DND-41 (cell line): Measurements from ENCODE around the gene TRIM10.
A peak's percentile ranks its signal among the peaks of the same experiment; 100 is the strongest.

Experiments used
- ATAC-seq: fragments of 200-7000 bp; cut with Tn5 transposase; 3 replicates; pipeline ENCODE4 v1.9.1; 2021; ENCODE audit warnings: low read depth; ENCODE audit not compliant: insufficient read depth
- DNase-seq: peaks from one replicate; pipeline ENCODE4 v3.0.0-alpha.2; 2020
- H2AFZ ChIP-seq: 2 replicates; pipeline ENCODE4 v1.6.0; 2012; ENCODE audit warnings: low read depth, low read length
- H3K27ac ChIP-seq: 2 replicates; pipeline ENCODE4 v1.5.1; 2012; ENCODE audit warnings: low read length, inconsistent platforms
- H3K27me3 ChIP-seq: fragments of 200-600 bp; sonication (generic); 2 replicates; pipeline ENCODE4 v1.6.0; 2012; ENCODE audit warnings: low read length, mild to moderate bottlenecking, inconsistent platforms; ENCODE audit not compliant: insufficient read depth, poor library complexity
- H3K36me3 ChIP-seq: 2 replicates; pipeline ENCODE4 v1.5.1; 2012; ENCODE audit warnings: low read length, inconsistent platforms; ENCODE audit not compliant: insufficient read depth
- H3K4me1 ChIP-seq: 2 replicates; pipeline ENCODE4 v1.5.1; 2012; ENCODE audit warnings: mild to moderate bottlenecking, low read length; ENCODE audit not compliant: insufficient read depth
- H3K4me2 ChIP-seq: 2 replicates; pipeline ENCODE4 v1.6.0; 2012; ENCODE audit warnings: mild to moderate bottlenecking, moderate library complexity, low read length, inconsistent platforms; ENCODE audit not compliant: insufficient read depth
- H3K4me3 ChIP-seq, 2 experiments: fragments of 200-600 bp in 1 of 2; shearing (Covaris generic) in 1 of 2; 2 replicates each; pipeline ENCODE4 v1.5.1; 2012 to 2016; ENCODE audit warnings: inconsistent platforms in 2 of 2, low read length in 2 of 2, mild to moderate bottlenecking in 2 of 2, low read depth in 1 of 2, moderate library complexity in 1 of 2
- H3K79me2 ChIP-seq: 2 replicates; pipeline ENCODE4 v1.6.0; 2012; ENCODE audit warnings: low read length, inconsistent platforms; ENCODE audit not compliant: insufficient read depth
- H3K9ac ChIP-seq: 2 replicates; pipeline ENCODE4 v1.6.0; 2012; ENCODE audit warnings: low read depth, mild to moderate bottlenecking, inconsistent platforms, low read length, moderate library complexity
- H3K9me3 ChIP-seq: 2 replicates; pipeline ENCODE4 v1.5.1; 2012; ENCODE audit warnings: low read length, moderate library complexity, mild to moderate bottlenecking, inconsistent platforms; ENCODE audit not compliant: insufficient read depth, severe bottlenecking
- H4K20me1 ChIP-seq: 2 replicates; pipeline ENCODE4 v1.6.0; 2012; ENCODE audit warnings: low read length; ENCODE audit not compliant: insufficient read depth
- CTCF ChIP-seq: IDR thresholded peaks from 2 replicates; pipeline ENCODE4 v1.5.1; 2012; ENCODE audit warnings: borderline replicate concordance, low read length, moderate library complexity, mild to moderate bottlenecking; ENCODE audit not compliant: poor library complexity, severe bottlenecking; ENCODE audit errors: extremely low read depth
- EZH2 ChIP-seq: IDR thresholded peaks from 3 replicates; pipeline ENCODE4 v1.6.1; 2012; ENCODE audit warnings: borderline replicate concordance, low read depth, mild to moderate bottlenecking, moderate library complexity, low read length, inconsistent platforms; ENCODE audit not compliant: severe bottlenecking

TRIM10 gene

GRCh38 chr6:30188541-30188940, 27.5 kb upstream of the TRIM10 start:
- Histone ChIP-seq H3K27me3 (no peaks in the 10 kb centered on the region), H2AFZ (no peak overlapping the region), H3K9ac (no peak overlapping the region), H3K27ac (no peak overlapping the region), H3K4me2 (no peak overlapping the region), H3K4me1 (no peaks in the 10 kb centered on the region), H3K36me3 (peaks cover 77% of the 10 kb centered on the region), H3K4me3 (no peak overlapping the region), H4K20me1 (no peaks in the 10 kb centered on the region), H3K9me3 (no peaks in the 10 kb centered on the region), H3K79me2 (no peaks in the 10 kb centered on the region)
- TF ChIP-seq EZH2 (no peak), CTCF (no peak)
- ATAC-seq (no peak), DNase-seq (no peak)

GRCh38 chr6:30185846-30186484, 25.0 kb upstream of the TRIM10 start:
- H3K9ac ChIP-seq, result no peak overlapping the region
- no peak overlapping the region for H3K4me3 ChIP-seq
- no peak overlapping the region for H2AFZ ChIP-seq
- no peaks in the 10 kb centered on the region for H3K4me1 ChIP-seq
- no peak overlapping the region for H3K4me2 ChIP-seq
- no peaks in the 10 kb centered on the region for H3K27me3 ChIP-seq
- no peaks in the 10 kb centered on the region for H4K20me1 ChIP-seq
- ATAC-seq, result no peak
- H3K36me3 ChIP-seq, result peaks cover 59% of the 10 kb centered on the region
- no peak for DNase-seq
- no peaks in the 10 kb centered on the region for H3K9me3 ChIP-seq
- TF ChIP-seq CTCF (no peak), EZH2 (no peak)
- H3K79me2 ChIP-seq, result no peaks in the 10 kb centered on the region
- H3K27ac ChIP-seq, result no peak overlapping the region

DNA sequence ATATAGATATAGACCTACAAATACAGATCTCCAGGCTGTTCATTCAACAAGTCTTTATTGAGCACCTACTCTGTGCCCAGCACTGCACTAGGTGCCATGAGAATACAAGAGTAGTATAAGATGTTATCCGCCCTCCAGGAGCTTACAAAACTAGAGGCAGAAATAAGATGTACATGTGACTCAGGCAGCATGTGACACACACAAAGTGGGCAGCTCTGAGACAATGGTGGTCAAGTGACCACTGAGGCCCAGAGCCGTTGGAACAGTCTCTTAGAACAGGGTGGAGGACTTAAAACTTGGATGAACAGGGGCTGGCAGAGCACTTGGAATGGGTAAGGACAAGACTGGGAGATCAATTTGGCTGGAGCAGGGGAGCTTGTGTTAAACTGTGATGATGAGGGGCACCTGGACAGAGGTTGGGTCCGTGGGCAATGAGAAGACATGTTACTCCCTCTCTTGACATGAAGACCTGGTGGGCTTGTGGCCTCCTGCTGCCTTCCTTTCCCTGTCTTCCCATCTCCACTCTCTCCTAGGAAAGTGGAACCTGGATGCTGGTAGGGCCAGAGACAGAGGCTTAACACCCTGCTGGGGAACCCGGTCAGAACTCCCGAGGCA, 23.5 kb upstream of the TRIM10 start:
- Histone ChIP-seq H3K4me3 (no peak overlapping the region), H3K4me1 (no peaks in the 10 kb centered on the region), H3K9ac (no peak overlapping the region), H3K36me3 (peaks cover 45% of the 10 kb centered on the region), H3K9me3 (peaks cover 4% of the 10 kb centered on the region), H3K27me3 (no peaks in the 10 kb centered on the region), H3K27ac (no peak overlapping the region), H3K79me2 (no peaks in the 10 kb centered on the region), H3K4me2 (no peak overlapping the region), H4K20me1 (no peaks in the 10 kb centered on the region), H2AFZ (no peak overlapping the region)
- DNase-seq, result no peak
- peak; percentile 35; the same call in 1 of the 3 replicates for ATAC-seq
- TF ChIP-seq CTCF (no peak), EZH2 (no peak)
